NT2/D1 (cell line): ENCODE results near the gene SPNS3.

Experiments
- SUZ12 ChIP-seq: IDR thresholded peaks from 2 replicates; pipeline ENCODE4 v1.6.1; 2011; ENCODE audit not compliant: insufficient read length, insufficient read depth; ENCODE audit errors: extremely low read depth
- YY1 ChIP-seq: IDR thresholded peaks from 2 replicates; pipeline ENCODE4 v1.6.1; 2011; ENCODE audit not compliant: insufficient read length, insufficient read depth

- TF ChIP-seq SUZ12: no peak
- TF ChIP-seq YY1: no peak
These were observed 13.0 kb upstream of the SPNS3 start for GRCh38 chr17:4420692-4421131.
